ENCODE data around the gene FOXC1. TPM values are rescaled to one million over a fixed set of nuclear protein-coding genes. Genes with fewer than 3 reads are reported as not detected.

Gene FOXC1
- total and polyA plus RNA-seq, 10 of the 15 experiments (the other 5 are each of a cell fraction or from before 2014, with no cell fraction given) = 0.13 to 1.5 (median 0.48) TPM; not detected in 2

DNA sequence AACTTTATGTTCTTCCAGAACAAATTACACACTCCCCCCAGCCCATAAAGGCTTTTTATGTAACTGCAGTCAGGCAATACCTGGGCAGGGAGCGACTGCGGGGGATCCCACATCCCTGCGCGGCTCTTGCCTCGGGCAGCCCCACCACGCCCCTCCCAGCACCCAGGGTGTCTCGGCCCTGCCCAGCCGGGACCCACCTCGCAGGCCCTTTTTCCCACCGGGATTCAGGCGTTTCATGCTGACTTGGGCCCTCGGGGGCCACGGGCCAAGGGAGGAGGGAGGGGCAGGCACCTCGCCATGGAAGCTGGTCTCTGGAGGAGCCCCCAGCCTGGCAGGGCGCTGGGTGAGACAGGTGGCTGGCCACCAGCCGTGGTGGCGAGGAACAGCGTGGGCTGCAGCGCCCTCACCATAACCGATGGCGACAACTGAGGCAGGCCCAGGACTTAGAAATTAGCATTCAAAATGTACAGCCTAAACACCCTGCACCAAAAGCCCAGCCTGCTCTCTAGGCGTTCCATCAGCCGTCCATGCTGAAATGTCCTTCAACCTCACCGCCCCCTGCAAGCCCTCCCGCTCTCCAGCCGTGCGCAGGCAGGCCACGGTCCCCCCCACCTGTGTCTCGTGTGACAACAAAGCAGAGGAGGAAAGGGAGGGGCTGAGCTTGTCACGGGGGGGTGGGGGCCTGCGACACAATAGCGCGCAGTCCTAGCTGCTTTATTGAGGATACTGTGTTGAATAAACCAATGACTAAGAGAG, 15.1 kb upstream of the FOXC1 start (continued):
- no peak for TF ChIP-seq POU2F2 (IDR thresholded peaks at IDR 0.05; ENCODE audit: borderline replicate concordance, low read depth, low read length)
- TF ChIP-seq, protein P1, sequence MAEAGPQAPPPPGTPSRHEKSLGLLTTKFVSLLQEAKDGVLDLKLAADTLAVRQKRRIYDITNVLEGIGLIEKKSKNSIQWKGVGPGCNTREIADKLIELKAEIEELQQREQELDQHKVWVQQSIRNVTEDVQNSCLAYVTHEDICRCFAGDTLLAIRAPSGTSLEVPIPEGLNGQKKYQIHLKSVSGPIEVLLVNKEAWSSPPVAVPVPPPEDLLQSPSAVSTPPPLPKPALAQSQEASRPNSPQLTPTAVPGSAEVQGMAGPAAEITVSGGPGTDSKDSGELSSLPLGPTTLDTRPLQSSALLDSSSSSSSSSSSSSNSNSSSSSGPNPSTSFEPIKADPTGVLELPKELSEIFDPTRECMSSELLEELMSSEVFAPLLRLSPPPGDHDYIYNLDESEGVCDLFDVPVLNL (IDR thresholded peaks at IDR 0.05; ENCODE audit: low read depth, low read length) = no peak
- TF ChIP-seq FOXK2 (IDR thresholded peaks at IDR 0.05) = no peak

DNA sequence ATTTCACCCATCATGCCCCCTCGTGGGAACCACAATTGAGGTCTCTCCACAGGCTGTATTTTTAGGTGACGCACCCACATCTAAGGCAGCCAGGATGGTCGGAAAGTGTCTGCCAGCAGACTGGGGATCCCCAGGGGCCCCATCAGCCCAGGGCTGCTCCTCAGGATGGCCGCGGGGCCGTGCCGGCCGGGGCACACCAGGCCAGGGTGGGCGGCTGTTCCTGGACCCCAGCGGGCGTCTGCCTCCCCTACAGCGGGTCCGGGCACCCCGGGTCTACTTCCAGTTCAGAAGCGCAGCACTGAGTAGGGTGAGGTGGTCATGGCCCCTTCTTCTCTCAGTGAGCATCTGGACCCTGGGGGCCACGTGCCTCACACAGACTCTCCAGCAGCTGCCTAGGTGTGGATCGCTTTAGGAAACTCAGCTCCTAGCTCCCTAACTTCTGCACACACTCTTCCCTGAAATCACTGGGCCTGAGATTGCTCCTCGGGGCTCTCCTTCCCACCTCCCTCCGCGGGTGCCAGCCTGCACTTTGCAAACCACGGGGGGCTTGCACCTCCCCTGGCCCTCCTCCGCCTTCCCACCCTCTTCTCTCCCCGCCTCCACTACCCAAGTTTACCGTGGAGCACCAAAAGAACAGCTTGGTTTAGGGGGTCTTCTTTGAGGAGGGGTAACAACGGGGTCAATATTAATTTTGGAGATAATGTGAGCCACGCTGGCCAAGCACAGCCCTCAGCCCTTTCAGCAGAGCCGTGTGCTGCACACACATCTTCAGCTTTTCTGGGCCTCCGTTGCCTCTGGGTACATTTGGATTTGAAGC, 14.2 kb upstream of the FOXC1 start:
- 62% methylated on average over 28 of the region's 28 CpGs for WGBS (ENCODE audit: insufficient coverage, insufficient replicate concordance, low lambda C conversion rate, missing lambda C conversion rate)
- FAIRE-seq (no peak), ATAC-seq (peak; percentile 15; the same call in 2 of the 3 replicates), DNase-seq (ENCODE audit: low read depth, low spot score) (no peak)
- no peak overlapping the region for H3K4me3 ChIP-seq
- no peaks in the 10 kb centered on the region for H3K79me2 ChIP-seq (ENCODE audit: control insufficient read depth, insufficient read depth, low read length)
- no peaks in the 10 kb centered on the region for H3K4me1 ChIP-seq (ENCODE audit: control insufficient read depth, insufficient read depth, low read length)
- intact Hi-C loops (cut with micrococcal nuclease; ENCODE audit: unreplicated experiment) = loop anchor here (1.0 to 10.0 kb wide), 5 partner anchors 601 to 1155 kb away; partner anchors contain the start of gene MYLK4
- H3K27ac ChIP-seq (ENCODE audit: control insufficient read depth, insufficient read depth) = no peak overlapping the region
- BruUV-seq (replicated peaks) = no TSS peak
- RAD21 ChIA-PET (ENCODE audit: unreplicated experiment) = interaction anchor here (0.9 to 2.4 kb wide), 9 partner anchors 11 to 1155 kb away, joined by 3 to 10 read pairs (median 5); partner anchors contain the start of gene MYLK4
- H3K36me3 ChIP-seq (ENCODE audit: control insufficient read depth in 2 of 2, insufficient read depth in 2 of 2, low read length in 1 of 2) = no peaks in the 10 kb centered on the region
- CTCF ChIA-PET = interaction anchor here (0.7 to 3.8 kb wide), 33 partner anchors 12 to 1357 kb away, joined by 3 to 33 read pairs (median 4); partner anchors contain the start of gene MYLK4
- H3K4me2 ChIP-seq (ENCODE audit: control insufficient read depth, insufficient read depth) = no peak overlapping the region
- no peak overlapping the region for H2AFZ ChIP-seq (ENCODE audit: control insufficient read depth, low read depth, low read length)
- H3K9ac ChIP-seq (ENCODE audit: control insufficient read depth, insufficient read depth, low read length) = no peak overlapping the region
- H4K20me1 ChIP-seq (ENCODE audit: control insufficient read depth, insufficient read depth) = no peaks in the 10 kb centered on the region
- SMC1A ChIA-PET (ENCODE audit: uncharacterized antibody, unreplicated experiment) = interaction anchor here (0.6 to 2.9 kb wide), 12 partner anchors 11 to 1154 kb away, joined by 3 to 18 read pairs (median 5); partner anchors contain the start of gene MYLK4
- TF ChIP-seq KLF5 (IDR thresholded peaks at IDR 0.05; ENCODE audit: partially characterized antibody) = no peak
- TF ChIP-seq, protein P2, sequence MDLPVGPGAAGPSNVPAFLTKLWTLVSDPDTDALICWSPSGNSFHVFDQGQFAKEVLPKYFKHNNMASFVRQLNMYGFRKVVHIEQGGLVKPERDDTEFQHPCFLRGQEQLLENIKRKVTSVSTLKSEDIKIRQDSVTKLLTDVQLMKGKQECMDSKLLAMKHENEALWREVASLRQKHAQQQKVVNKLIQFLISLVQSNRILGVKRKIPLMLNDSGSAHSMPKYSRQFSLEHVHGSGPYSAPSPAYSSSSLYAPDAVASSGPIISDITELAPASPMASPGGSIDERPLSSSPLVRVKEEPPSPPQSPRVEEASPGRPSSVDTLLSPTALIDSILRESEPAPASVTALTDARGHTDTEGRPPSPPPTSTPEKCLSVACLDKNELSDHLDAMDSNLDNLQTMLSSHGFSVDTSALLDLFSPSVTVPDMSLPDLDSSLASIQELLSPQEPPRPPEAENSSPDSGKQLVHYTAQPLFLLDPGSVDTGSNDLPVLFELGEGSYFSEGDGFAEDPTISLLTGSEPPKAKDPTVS (IDR thresholded peaks at IDR 0.05; ENCODE audit: low read depth, low read length) = no peak
- no peak for TF ChIP-seq NR2C1 (IDR thresholded peaks at IDR 0.05)
- no peak for TF ChIP-seq BHLHE40 (IDR thresholded peaks at IDR 0.05; ENCODE audit: borderline replicate concordance in 1 of 2, low read depth in 2 of 2, low read length in 1 of 2)
- TF ChIP-seq, protein P3, sequence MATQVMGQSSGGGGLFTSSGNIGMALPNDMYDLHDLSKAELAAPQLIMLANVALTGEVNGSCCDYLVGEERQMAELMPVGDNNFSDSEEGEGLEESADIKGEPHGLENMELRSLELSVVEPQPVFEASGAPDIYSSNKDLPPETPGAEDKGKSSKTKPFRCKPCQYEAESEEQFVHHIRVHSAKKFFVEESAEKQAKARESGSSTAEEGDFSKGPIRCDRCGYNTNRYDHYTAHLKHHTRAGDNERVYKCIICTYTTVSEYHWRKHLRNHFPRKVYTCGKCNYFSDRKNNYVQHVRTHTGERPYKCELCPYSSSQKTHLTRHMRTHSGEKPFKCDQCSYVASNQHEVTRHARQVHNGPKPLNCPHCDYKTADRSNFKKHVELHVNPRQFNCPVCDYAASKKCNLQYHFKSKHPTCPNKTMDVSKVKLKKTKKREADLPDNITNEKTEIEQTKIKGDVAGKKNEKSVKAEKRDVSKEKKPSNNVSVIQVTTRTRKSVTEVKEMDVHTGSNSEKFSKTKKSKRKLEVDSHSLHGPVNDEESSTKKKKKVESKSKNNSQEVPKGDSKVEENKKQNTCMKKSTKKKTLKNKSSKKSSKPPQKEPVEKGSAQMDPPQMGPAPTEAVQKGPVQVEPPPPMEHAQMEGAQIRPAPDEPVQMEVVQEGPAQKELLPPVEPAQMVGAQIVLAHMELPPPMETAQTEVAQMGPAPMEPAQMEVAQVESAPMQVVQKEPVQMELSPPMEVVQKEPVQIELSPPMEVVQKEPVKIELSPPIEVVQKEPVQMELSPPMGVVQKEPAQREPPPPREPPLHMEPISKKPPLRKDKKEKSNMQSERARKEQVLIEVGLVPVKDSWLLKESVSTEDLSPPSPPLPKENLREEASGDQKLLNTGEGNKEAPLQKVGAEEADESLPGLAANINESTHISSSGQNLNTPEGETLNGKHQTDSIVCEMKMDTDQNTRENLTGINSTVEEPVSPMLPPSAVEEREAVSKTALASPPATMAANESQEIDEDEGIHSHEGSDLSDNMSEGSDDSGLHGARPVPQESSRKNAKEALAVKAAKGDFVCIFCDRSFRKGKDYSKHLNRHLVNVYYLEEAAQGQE (IDR thresholded peaks at IDR 0.05; ENCODE audit: low read depth, low read length) = no peak
- no peak for TF ChIP-seq ZZZ3 (IDR thresholded peaks at IDR 0.05; ENCODE audit: control insufficient read depth, insufficient read length, low read depth)
- TF ChIP-seq KDM1A (IDR thresholded peaks at IDR 0.05; ENCODE audit: borderline replicate concordance) = no peak
- H3K9me3 ChIP-seq (replicated peaks; ENCODE audit: control insufficient read depth, insufficient read depth, low read length) = no peaks in the 10 kb centered on the region; the same call in 2 of the 3 replicates
- in situ Hi-C loops (cut with MboI) = loop anchor here (10.0 to 25.0 kb wide), 2 partner anchors 1159 to 1342 kb away; partner anchors contain the start of gene MYLK4
- H3K27me3 ChIP-seq (replicated peaks in 1 of 2; ENCODE audit: control insufficient read depth in 2 of 2, insufficient read depth in 2 of 2, low read length in 1 of 2) = no peaks in the 10 kb centered on the region
- POLR2A ChIA-PET = no interaction called here

Measured in GM12878 (cell line).